HG02759 (cell line): ENCODE measurements around the gene SH3GL3.

Experiments used
- ATAC-seq: cut with Tn5 transposase; IDR thresholded peaks from one replicate; pipeline ENCODE4 v1.9.1; 2021; ENCODE audit warnings: mild to moderate bottlenecking, moderate library complexity; ENCODE audit not compliant: unreplicated experiment

The SH3GL3 gene

GRCh38 chr15:83610132-83610531 is 163.0 kb downstream of the SH3GL3 start:
- ATAC-seq: no peak

- no peak for ATAC-seq
Observed at GRCh38 chr15:83610901-83611685, 164.0 kb downstream of the SH3GL3 start.

- no peak for ATAC-seq
Observed at GRCh38 chr15:83612226-83612625, 165.1 kb downstream of the SH3GL3 start.

GRCh38 chr15:83612898-83613635 is 165.9 kb downstream of the SH3GL3 start:
- ATAC-seq: no peak

- ATAC-seq: no peak
Observed at GRCh38 chr15:83613714-83614113, 166.6 kb downstream of the SH3GL3 start.

GRCh38 chr15:83616840-83617239 is 169.7 kb downstream of the SH3GL3 start:
- no peak for ATAC-seq

GRCh38 chr15:83626171-83626802 is 179.1 kb downstream of the SH3GL3 start:
- no peak for ATAC-seq

- no peak for ATAC-seq
Observed at GRCh38 chr15:83631534-83631933, 184.4 kb downstream of the SH3GL3 start.

GRCh38 chr15:83643201-83643600 is 196.1 kb downstream of the SH3GL3 start:
- no peak for ATAC-seq

GRCh38 chr15:83644439-83644838 is 197.3 kb downstream of the SH3GL3 start:
- ATAC-seq: no peak

GRCh38 chr15:83650831-83651230 is 203.7 kb downstream of the SH3GL3 start:
- ATAC-seq: no peak

- ATAC-seq: no peak
Observed at GRCh38 chr15:83651541-83651940, 204.4 kb downstream of the SH3GL3 start.

- no peak for ATAC-seq
Observed at GRCh38 chr15:83652626-83653204, 205.6 kb downstream of the SH3GL3 start.

GRCh38 chr15:83653288-83653638 is 206.1 kb downstream of the SH3GL3 start:
- ATAC-seq: no peak

- no peak for ATAC-seq
Observed at GRCh38 chr15:83653639-83654378, 206.7 kb downstream of the SH3GL3 start, which contains the start of gene ADAMTSL3. ADAMTSL3 (plus strand) TSS chr15:83654123; CDS start chr15:83655762, 1,639 bp downstream.

- no peak for ATAC-seq
Observed at GRCh38 chr15:83654379-83655236, 207.5 kb downstream of the SH3GL3 start.

- no peak for ATAC-seq
Observed at GRCh38 chr15:83655237-83655616, 208.1 kb downstream of the SH3GL3 start.

GRCh38 chr15:83656192-83656591 is 209.1 kb downstream of the SH3GL3 start:
- no peak for ATAC-seq

- ATAC-seq: no peak
Observed at GRCh38 chr15:83656943-83657528, 209.9 kb downstream of the SH3GL3 start.
